ENCODE measurements around the gene PCDHGA1. TPM values are rescaled to one million over a fixed set of nuclear protein-coding genes. Genes with fewer than 3 reads are reported as not detected.
"Not testable (repeated sequence)": the region's sequence is repeated elsewhere in the genome, so short reads cannot be mapped to it uniquely, and the experiment has no call there.

PCDHGA1 gene
- total RNA-seq, 1 donor from 2014 or later = 0.09 TPM

DNA sequence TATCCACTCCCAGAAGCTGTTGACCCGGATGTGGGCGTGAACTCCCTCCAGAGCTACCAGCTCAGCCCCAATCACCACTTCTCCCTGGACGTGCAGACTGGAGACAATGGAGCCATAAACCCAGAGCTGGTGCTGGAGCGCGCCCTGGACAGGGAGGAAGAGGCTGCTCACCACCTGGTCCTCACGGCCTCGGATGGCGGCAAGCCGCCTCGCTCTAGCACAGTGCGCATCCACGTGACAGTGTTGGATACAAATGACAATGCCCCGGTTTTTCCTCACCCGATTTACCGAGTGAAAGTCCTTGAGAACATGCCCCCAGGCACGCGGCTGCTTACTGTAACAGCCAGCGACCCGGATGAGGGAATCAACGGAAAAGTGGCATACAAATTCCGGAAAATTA is 63.0 kb downstream of the PCDHGA1 start:
- Mint-ChIP-seq H3K4me1 (ENCODE audit: low read depth) (no peaks in the 10 kb centered on the region), H3K27me3 (ENCODE audit: low read depth) (peaks cover 14% of the 10 kb centered on the region)

DNA sequence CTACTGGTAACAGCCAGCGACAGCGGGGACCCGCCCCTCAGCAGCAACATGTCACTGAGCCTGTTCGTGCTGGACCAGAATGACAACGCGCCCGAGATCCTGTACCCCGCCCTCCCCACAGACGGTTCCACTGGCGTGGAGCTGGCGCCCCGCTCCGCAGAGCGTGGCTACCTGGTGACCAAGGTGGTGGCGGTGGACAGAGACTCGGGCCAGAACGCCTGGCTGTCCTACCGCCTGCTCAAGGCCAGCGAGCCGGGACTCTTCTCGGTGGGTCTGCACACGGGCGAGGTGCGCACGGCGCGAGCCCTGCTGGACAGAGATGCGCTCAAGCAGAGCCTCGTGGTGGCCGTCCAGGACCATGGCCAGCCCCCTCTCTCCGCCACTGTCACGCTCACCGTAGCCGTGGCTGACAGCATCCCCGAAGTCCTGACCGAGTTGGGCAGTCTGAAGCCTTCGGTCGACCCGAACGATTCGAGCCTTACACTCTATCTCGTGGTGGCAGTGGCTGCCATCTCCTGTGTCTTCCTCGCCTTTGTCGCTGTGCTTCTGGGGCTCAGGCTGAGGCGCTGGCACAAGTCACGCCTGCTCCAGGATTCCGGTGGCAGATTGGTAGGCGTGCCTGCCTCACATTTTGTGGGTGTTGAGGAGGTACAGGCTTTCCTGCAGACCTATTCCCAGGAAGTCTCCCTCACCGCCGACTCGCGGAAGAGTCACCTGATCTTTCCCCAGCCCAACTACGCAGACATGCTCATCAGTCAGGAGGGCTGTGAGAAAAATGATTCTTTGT is 64.3 kb downstream of the PCDHGA1 start:
- Mint-ChIP-seq H3K27me3 (ENCODE audit: low read depth) (peaks cover 19% of the 10 kb centered on the region), H3K9me3 (peaks cover 37% of the 10 kb centered on the region)
- H3K36me3 Mint-ChIP-seq (ENCODE audit: low read depth); H3K27ac Mint-ChIP-seq; H3K4me1 Mint-ChIP-seq (ENCODE audit: low read depth); DNase-seq (ENCODE audit: low spot score); H3K4me3 Mint-ChIP-seq (ENCODE audit: low read depth); intact Hi-C loops (cut with micrococcal nuclease): not testable (repeated sequence)

More for the DNA sequence above, 63.0 kb downstream of the PCDHGA1 start:
- Mint-ChIP-seq H3K4me3 (ENCODE audit: low read depth) (no peak overlapping the region), H3K27ac (no peak overlapping the region), H3K9me3 (peaks cover 40% of the 10 kb centered on the region), H3K36me3 (ENCODE audit: low read depth) (peaks cover 3% of the 10 kb centered on the region)
- no peak for DNase-seq (ENCODE audit: low spot score)
- intact Hi-C loops (cut with micrococcal nuclease) = no loop called here

DNA sequence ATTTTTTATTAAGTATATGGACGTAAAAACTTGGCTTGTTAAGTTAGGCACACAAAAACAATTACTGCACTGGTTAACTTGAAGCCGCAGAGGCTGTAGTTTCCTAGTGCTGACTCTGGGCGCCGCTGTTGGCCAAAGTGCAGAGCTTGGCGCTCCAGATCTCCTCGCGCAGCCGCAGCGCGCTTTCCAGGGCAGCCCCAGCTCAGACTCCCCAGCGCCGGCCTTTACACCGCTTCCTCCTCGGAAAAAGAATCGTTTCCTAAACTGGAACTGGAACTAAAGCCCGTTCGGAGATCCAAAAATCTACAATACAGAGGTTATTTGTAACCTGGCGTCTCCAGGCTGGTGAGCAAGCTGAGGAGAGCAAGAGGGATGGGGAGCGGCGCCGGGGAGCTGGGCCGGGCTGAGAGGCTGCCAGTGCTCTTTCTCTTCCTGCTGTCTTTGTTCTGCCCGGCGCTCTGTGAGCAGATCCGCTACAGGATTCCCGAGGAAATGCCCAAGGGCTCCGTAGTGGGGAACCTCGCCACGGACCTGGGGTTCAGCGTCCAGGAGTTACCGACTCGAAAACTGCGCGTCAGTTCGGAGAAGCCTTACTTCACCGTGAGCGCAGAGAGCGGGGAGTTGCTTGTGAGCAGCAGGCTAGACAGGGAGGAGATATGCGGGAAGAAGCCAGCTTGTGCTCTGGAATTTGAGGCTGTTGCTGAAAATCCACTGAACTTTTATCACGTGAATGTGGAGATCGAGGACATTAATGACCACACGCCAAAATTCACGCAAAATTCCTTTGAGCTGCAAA is 67.6 kb downstream of the PCDHGA1 start, which contains the start of gene PCDHGB5:
TSS of gene PCDHGB5 (plus strand) at position 192 of the 796 bp plus-strand sequence. CDS start at position 373, 181 bp downstream.
- Mint-ChIP-seq H3K27me3 (ENCODE audit: low read depth) (peaks cover 22% of the 10 kb centered on the region), H3K9me3 (peaks cover 36% of the 10 kb centered on the region), H3K4me3 (ENCODE audit: low read depth) (peak within 1 kb of the TSS; percentile 55)
- H3K4me1 Mint-ChIP-seq (ENCODE audit: low read depth); intact Hi-C loops (cut with micrococcal nuclease); H3K27ac Mint-ChIP-seq; H3K36me3 Mint-ChIP-seq (ENCODE audit: low read depth): not testable (repeated sequence)
- DNase-seq (ENCODE audit: low spot score) = peak; percentile 31

DNA sequence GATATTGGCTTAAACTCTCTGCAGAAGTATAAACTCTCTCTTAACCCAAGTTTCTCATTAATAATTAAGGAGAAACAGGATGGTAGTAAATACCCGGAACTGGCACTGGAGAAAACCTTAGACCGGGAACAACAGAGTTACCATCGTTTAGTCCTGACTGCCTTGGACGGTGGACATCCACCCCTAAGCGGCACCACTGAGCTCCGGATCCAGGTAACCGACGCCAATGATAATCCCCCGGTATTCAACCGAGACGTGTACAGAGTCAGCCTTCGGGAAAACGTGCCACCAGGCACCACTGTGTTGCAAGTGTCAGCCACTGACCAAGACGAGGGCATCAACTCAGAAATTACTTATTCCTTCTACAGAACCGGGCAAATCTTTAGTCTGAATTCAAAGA is 68.3 kb downstream of the PCDHGA1 start:
- H3K4me1 Mint-ChIP-seq (ENCODE audit: low read depth) = no peaks in the 10 kb centered on the region
- no peak for DNase-seq (ENCODE audit: low spot score)
- H3K36me3 Mint-ChIP-seq (ENCODE audit: low read depth) = no peaks in the 10 kb centered on the region
- H3K27ac Mint-ChIP-seq = no peak overlapping the region
- no peak overlapping the region for H3K4me3 Mint-ChIP-seq (ENCODE audit: low read depth)
- peaks cover 23% of the 10 kb centered on the region for H3K27me3 Mint-ChIP-seq (ENCODE audit: low read depth)
- H3K9me3 Mint-ChIP-seq = peaks cover 35% of the 10 kb centered on the region
- intact Hi-C loops (cut with micrococcal nuclease) = no loop called here

DNA sequence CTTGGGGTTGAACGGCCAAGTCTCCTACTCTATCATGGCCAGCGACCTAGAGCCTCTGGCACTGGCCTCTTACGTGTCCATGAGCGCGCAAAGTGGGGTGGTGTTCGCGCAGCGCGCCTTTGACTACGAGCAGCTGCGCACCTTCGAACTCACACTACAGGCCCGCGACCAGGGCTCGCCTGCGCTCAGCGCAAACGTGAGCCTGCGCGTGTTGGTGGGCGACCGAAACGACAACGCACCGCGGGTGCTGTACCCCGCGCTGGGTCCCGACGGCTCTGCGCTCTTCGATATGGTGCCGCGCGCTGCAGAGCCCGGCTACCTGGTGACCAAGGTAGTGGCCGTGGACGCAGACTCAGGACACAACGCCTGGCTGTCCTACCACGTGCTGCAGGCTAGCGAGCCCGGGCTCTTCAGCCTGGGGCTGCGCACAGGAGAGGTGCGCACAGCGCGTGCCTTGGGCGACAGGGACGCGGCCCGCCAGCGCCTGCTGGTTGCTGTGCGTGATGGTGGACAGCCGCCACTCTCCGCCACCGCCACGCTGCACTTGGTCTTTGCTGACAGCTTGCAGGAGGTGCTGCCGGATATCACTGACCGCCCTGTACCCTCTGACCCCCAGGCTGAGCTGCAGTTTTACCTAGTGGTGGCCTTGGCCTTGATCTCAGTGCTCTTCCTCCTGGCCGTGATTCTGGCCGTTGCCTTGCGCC is 69.4 kb downstream of the PCDHGA1 start:
- Mint-ChIP-seq H3K36me3 (ENCODE audit: low read depth) (no peaks in the 10 kb centered on the region), H3K9me3 (peaks cover 30% of the 10 kb centered on the region), H3K27me3 (ENCODE audit: low read depth) (peaks cover 25% of the 10 kb centered on the region), H3K4me3 (ENCODE audit: low read depth) (no peak overlapping the region), H3K4me1 (ENCODE audit: low read depth) (no peaks in the 10 kb centered on the region), H3K27ac (no peak overlapping the region)
- DNase-seq (ENCODE audit: low spot score) = no peak
- intact Hi-C loops (cut with micrococcal nuclease) = no loop called here

DNA sequence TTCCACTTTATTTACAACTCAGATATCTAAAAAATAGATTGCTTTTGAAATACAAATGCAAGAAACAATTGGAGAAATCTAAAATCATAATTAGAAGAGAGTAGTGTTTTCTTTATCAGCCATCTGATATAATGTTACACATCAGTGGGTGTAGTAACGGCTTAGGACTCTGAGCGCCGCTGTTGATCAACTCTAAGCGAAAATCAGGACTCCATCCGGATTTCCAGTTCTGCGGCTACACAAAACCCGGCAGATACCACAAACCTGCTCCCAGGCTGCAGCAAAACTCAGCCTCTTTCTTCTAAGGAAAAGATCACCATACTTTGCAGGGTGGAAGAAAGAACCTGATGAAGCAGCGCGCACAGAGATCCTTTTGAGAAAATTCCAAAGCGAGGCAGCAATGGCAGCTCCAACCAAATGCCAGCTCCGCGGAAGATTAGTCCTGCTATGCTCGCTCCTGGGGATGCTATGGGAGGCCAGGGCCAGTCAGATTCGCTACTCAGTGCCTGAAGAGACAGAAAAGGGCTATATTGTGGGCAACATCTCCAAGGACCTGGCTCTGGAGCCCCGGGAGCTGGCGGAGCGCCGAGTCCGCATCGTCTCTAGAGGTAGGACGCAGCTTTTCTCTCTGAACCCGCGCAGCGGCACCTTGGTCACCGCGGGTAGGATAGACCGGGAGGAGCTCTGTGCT is 72.4 kb downstream of the PCDHGA1 start, which contains the start of gene PCDHGA9:
TSS of gene PCDHGA9 (plus strand) at position 226 of the 691 bp plus-strand sequence. CDS start at position 401, 175 bp downstream.
- intact Hi-C loops (cut with micrococcal nuclease) = no loop called here
- Mint-ChIP-seq H3K9me3 (peaks cover 29% of the 10 kb centered on the region), H3K27me3 (ENCODE audit: low read depth) (peaks cover 30% of the 10 kb centered on the region), H3K4me1 (ENCODE audit: low read depth) (no peaks in the 10 kb centered on the region), H3K27ac (no peak within 1 kb of the TSS), H3K36me3 (ENCODE audit: low read depth) (no peaks in the 10 kb centered on the region), H3K4me3 (ENCODE audit: low read depth) (no peak within 1 kb of the TSS)
- no peak for DNase-seq (ENCODE audit: low spot score)

DNA sequence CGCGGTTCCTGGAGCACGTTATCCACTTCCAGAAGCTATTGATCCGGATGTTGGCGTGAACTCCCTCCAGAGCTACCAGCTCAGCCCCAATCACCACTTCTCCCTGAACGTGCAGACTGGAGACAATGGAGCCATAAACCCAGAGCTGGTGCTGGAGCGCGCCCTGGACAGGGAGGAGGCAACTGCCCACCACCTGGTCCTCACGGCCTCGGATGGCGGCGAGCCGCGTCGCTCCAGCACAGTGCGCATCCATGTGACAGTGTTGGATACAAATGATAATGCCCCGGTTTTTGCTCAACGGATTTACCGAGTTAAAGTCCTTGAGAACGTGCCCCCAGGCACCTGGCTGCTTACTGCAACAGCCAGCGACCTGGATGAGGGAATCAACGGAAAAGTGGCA is 73.1 kb downstream of the PCDHGA1 start:
- Mint-ChIP-seq H3K4me1 (ENCODE audit: low read depth) (peaks cover 2% of the 10 kb centered on the region), H3K27ac (no peak overlapping the region), H3K9me3 (peaks cover 30% of the 10 kb centered on the region), H3K36me3 (ENCODE audit: low read depth) (peaks cover 2% of the 10 kb centered on the region), H3K27me3 (ENCODE audit: low read depth) (peaks cover 36% of the 10 kb centered on the region), H3K4me3 (ENCODE audit: low read depth) (no peak overlapping the region)
- no peak for DNase-seq (ENCODE audit: low spot score)
- intact Hi-C loops (cut with micrococcal nuclease) = no loop called here

DNA sequence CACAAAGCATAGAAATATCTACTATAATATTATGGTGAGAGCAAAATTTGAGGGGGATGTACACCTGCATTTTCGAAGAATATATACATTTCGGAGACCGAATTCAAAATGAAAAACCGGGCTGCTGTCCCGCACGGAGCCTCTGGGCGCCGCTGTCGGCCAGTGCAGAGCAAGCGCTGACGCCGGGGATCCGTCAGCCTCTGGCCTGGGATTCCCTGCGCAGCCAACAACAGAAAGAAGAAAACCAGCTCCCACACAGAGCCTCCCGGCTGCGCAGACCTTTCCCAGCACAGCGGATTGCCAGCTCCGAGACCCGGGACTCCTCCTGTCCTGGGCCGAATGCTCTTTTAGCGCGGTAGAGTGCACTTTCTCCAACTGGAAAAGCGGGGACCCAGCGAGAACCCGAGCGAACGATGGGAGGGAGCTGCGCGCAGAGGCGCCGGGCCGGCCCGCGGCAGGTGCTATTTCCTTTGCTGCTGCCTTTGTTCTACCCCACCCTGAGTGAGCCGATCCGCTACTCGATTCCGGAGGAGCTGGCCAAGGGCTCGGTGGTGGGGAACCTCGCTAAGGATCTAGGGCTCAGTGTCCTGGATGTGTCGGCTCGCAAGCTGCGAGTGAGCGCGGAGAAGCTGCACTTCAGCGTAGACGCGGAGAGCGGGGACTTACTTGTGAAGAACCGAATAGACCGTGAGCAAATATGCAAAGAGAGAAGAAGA is 77.6 kb downstream of the PCDHGA1 start, which contains the start of gene PCDHGB6:
TSS of gene PCDHGB6 (plus strand) at position 232 of the 716 bp plus-strand sequence. CDS start at position 414, 182 bp downstream.
- Mint-ChIP-seq H3K36me3 (ENCODE audit: low read depth) (peaks cover 10% of the 10 kb centered on the region), H3K4me3 (ENCODE audit: low read depth) (peak within 1 kb of the TSS; percentile 55), H3K27me3 (ENCODE audit: low read depth) (peaks cover 40% of the 10 kb centered on the region), H3K9me3 (peaks cover 23% of the 10 kb centered on the region)
- not testable (repeated sequence) for H3K27ac Mint-ChIP-seq; H3K4me1 Mint-ChIP-seq (ENCODE audit: low read depth); DNase-seq (ENCODE audit: low spot score)
- intact Hi-C loops (cut with micrococcal nuclease) = loop anchor here (5.0 kb wide), 1 partner anchor 171 kb away; no protein-coding TSS in a partner anchor

DNA sequence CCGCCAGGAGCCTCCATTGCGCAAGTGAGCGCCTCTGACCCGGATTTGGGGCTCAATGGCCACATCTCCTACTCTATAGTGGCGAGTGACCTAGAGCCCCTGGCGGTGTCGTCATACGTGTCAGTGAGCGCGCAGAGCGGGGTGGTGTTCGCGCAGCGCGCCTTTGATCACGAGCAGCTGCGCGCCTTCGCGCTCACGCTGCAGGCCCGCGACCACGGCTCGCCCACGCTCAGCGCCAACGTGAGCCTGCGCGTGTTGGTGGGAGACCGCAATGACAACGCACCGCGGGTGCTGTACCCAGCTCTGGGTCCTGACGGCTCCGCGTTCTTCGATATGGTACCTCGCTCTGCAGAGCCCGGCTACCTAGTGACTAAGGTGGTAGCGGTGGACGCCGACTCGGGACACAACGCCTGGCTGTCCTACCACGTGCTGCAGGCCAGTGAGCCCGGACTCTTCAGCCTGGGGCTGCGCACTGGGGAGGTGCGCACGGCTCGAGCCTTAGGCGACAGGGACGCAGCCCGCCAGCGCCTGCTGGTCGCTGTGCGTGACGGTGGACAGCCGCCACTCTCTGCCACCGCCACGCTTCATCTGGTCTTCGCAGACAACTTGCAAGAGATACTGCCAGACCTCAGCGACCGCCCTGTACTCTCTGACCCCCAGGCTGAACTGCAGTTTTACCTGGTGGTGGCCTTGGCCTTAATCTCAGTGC is 79.4 kb downstream of the PCDHGA1 start:
- DNase-seq (ENCODE audit: low spot score) = no peak
- Mint-ChIP-seq H3K4me3 (ENCODE audit: low read depth) (no peak overlapping the region), H3K27me3 (ENCODE audit: low read depth) (peaks cover 51% of the 10 kb centered on the region), H3K27ac (no peak overlapping the region), H3K36me3 (ENCODE audit: low read depth) (peaks cover 13% of the 10 kb centered on the region), H3K4me1 (ENCODE audit: low read depth) (peaks cover 16% of the 10 kb centered on the region), H3K9me3 (peaks cover 24% of the 10 kb centered on the region)
- intact Hi-C loops (cut with micrococcal nuclease) = loop anchor here (5.0 kb wide), 1 partner anchor 172 kb away; no protein-coding TSS in a partner anchor

DNA sequence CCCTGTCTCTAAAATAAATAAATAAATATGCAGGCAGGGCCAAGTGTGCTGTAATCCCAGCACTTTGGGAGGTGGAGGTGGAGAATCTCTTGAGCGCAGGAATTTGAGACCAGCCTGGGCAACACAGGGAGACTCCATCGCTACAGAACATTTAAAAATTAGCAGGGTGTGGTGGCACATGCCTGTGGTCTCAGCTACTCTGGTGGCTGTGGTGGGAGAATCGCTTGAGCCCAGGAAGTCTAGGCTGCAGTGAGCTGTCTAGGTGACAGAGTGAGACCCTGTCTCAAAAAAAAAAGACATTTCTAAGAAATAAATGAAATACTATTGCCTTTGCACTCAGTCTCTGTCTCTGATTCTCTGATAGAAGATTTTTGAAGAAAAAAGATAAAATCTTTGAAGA is 81.3 kb downstream of the PCDHGA1 start:
- Mint-ChIP-seq H3K4me3 (ENCODE audit: low read depth) (no peak overlapping the region), H3K27me3 (ENCODE audit: low read depth) (peaks cover 61% of the 10 kb centered on the region), H3K4me1 (ENCODE audit: low read depth) (peaks cover 16% of the 10 kb centered on the region), H3K9me3 (peaks cover 24% of the 10 kb centered on the region), H3K27ac (no peak overlapping the region), H3K36me3 (ENCODE audit: low read depth) (peaks cover 13% of the 10 kb centered on the region)
- DNase-seq (ENCODE audit: low spot score) = no peak
- intact Hi-C loops (cut with micrococcal nuclease) = no loop called here

Data from activated T-helper 2 cell treated with anti-CD3 and anti-CD28 coated beads, Interferon-gamma antibody, Interleukin-2, Interleukin-4, amounts not matched to agents 10 μg/mL and 5 μg/mL and 100 μg/mL, durations not matched to agents 14 hours and 24 hours and 36 hours (primary cell).